Measurements from ENCODE around the gene MACROD2. TPM values are rescaled to one million over a fixed set of nuclear protein-coding genes. Genes with fewer than 3 reads are reported as not detected.

MACROD2 gene
- total and polyA plus RNA-seq, 4 donors = 13.0 to 67.1 (median 20.7) TPM

DNA sequence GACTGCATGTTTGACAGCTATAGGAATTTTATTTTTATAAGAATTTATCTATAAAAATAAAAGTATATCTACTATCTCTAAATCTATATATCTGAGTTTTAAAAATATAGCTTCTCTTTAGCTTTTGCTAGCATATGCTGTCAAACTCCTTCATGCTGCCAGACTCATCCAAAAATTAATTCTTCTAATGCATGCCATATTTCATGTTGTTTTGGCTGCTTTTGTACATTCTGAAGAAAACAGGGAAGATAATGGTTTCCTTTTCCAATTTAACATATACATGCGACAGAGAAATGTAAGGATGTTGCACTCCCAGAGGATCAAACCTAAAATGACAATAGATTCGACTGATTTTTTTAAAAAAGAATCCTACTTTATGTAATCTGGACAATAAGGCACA lies 919.3 kb downstream of the MACROD2 start:
- Histone ChIP-seq H3K27ac (ENCODE audit: low read depth in 1 of 2, low read length in 1 of 2) (no peak overlapping the region), H3K4me1 (ENCODE audit: control insufficient read depth in 5 of 5, insufficient read depth in 5 of 5, low read length in 5 of 5) (peaks cover 0 to 13% (median 0%) of the 10 kb centered on the region in 5 donors), H3K27me3 (ENCODE audit: control insufficient read depth in 3 of 3, insufficient read depth in 3 of 3, low read length in 2 of 3) (no peaks in the 10 kb centered on the region), H3K36me3 (ENCODE audit: control insufficient read depth in 4 of 4, insufficient read depth in 4 of 4, low read length in 4 of 4) (no peaks in the 10 kb centered on the region), H3K9me3 (ENCODE audit: control insufficient read depth in 4 of 4, insufficient read depth in 3 of 4, low read length in 3 of 4) (no peaks in the 10 kb centered on the region), H3K9ac (ENCODE audit: insufficient read depth in 1 of 2, low read length in 2 of 2) (no peak overlapping the region), H3K4me3 (no peak overlapping the region)
- ATAC-seq (ENCODE audit: insufficient read depth, low FRiP score) (no peak), DNase-seq (no peak)
- TF ChIP-seq, protein P1, sequence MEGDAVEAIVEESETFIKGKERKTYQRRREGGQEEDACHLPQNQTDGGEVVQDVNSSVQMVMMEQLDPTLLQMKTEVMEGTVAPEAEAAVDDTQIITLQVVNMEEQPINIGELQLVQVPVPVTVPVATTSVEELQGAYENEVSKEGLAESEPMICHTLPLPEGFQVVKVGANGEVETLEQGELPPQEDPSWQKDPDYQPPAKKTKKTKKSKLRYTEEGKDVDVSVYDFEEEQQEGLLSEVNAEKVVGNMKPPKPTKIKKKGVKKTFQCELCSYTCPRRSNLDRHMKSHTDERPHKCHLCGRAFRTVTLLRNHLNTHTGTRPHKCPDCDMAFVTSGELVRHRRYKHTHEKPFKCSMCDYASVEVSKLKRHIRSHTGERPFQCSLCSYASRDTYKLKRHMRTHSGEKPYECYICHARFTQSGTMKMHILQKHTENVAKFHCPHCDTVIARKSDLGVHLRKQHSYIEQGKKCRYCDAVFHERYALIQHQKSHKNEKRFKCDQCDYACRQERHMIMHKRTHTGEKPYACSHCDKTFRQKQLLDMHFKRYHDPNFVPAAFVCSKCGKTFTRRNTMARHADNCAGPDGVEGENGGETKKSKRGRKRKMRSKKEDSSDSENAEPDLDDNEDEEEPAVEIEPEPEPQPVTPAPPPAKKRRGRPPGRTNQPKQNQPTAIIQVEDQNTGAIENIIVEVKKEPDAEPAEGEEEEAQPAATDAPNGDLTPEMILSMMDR (IDR thresholded peaks at IDR 0.05; ENCODE audit: control extremely low read depth, extremely low read depth) = no peak
- 77 to 85% methylated on average over 2 of the region's 2 CpGs for WGBS, 2 donors

DNA sequence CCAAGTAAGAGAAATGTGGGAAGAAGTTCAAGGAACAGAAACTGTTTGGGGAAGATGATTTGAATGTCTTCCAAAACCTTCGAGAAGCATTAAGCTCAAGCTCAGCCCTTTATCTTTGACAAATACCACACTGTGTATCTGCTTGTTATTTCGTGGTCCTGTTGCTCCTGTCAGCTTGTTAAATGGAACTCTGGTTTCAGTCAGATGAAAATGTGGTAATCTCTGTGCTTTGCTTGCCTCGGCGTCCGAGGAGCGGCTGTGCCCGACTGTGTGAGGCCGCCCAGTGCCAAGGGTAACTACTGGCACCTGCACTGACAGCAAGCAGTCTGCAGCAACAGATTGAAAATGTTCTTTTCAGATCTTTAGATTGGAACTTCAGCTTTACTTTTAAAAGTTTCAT lies 920.0 kb downstream of the MACROD2 start:
- H3K4me1 ChIP-seq (ENCODE audit: control insufficient read depth in 5 of 5, insufficient read depth in 5 of 5, low read length in 5 of 5) = peaks cover 0 to 19% (median 2%) of the 10 kb centered on the region in 5 donors
- no peak overlapping the region for H3K4me3 ChIP-seq
- no peaks in the 10 kb centered on the region for H3K36me3 ChIP-seq (ENCODE audit: control insufficient read depth in 4 of 4, insufficient read depth in 4 of 4, low read length in 4 of 4)
- DNase-seq = no peak
- no peaks in the 10 kb centered on the region for H3K9me3 ChIP-seq (ENCODE audit: control insufficient read depth in 4 of 4, insufficient read depth in 3 of 4, low read length in 3 of 4)
- no peak overlapping the region for H3K27ac ChIP-seq (ENCODE audit: low read depth in 1 of 2, low read length in 1 of 2)
- ATAC-seq (ENCODE audit: insufficient read depth, low FRiP score) = no peak
- no peak overlapping the region for H3K9ac ChIP-seq (ENCODE audit: insufficient read depth in 1 of 2, low read length in 2 of 2)
- H3K27me3 ChIP-seq (ENCODE audit: control insufficient read depth in 3 of 3, insufficient read depth in 3 of 3, low read length in 2 of 3) = no peaks in the 10 kb centered on the region
- WGBS, 2 donors = 72 to 76% methylated on average over 8 of the region's 8 CpGs
- TF ChIP-seq, protein P1 (IDR thresholded peaks at IDR 0.05; ENCODE audit: control extremely low read depth, extremely low read depth) = no peak

DNA sequence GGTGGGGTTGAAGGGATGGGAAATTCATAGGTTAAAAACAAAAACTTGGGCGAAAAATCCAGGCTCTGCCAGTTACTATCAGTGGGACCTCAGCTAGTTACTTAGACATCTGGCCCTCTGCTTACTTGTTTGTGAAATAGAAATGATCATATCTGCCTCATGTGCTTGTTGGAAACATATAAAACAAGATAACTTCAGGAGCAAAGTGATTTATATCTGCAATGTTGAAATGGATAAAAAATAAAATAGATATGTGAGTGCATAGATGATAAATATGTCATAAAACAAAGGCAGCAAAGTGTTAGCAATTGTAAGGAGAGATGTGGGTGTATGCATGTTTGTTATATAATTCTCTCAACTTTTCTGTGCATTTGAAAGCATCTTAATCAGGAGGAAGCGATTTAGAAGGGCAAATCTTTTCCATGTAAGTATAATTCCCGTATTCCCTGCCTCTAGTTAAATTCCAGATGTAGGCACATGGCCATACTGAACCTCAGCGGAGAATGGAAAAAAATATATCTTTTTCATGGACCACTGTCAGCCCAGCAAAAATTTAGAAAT lies 921.1 kb downstream of the MACROD2 start:
- Histone ChIP-seq H3K4me3 (no peak overlapping the region), H3K4me1 (ENCODE audit: control insufficient read depth in 5 of 5, insufficient read depth in 5 of 5, low read length in 5 of 5) (peaks cover 0 to 19% (median 2%) of the 10 kb centered on the region in 5 donors), H3K9ac (ENCODE audit: insufficient read depth in 1 of 2, low read length in 2 of 2) (no peak overlapping the region), H3K36me3 (ENCODE audit: control insufficient read depth in 4 of 4, insufficient read depth in 4 of 4, low read length in 4 of 4) (no peaks in the 10 kb centered on the region), H3K27ac (ENCODE audit: low read depth in 1 of 2, low read length in 1 of 2) (no peak overlapping the region), H3K27me3 (ENCODE audit: control insufficient read depth in 3 of 3, insufficient read depth in 3 of 3, low read length in 2 of 3) (no peaks in the 10 kb centered on the region), H3K9me3 (ENCODE audit: control insufficient read depth in 4 of 4, insufficient read depth in 3 of 4, low read length in 3 of 4) (no peaks in the 10 kb centered on the region)
- ATAC-seq (ENCODE audit: insufficient read depth, low FRiP score) (no peak), DNase-seq (no peak)
- WGBS, 2 donors = 88 to 89% methylated on average over 4 of the region's 4 CpGs
- TF ChIP-seq, protein P1 (IDR thresholded peaks at IDR 0.05; ENCODE audit: control extremely low read depth, extremely low read depth) = no peak

DNA sequence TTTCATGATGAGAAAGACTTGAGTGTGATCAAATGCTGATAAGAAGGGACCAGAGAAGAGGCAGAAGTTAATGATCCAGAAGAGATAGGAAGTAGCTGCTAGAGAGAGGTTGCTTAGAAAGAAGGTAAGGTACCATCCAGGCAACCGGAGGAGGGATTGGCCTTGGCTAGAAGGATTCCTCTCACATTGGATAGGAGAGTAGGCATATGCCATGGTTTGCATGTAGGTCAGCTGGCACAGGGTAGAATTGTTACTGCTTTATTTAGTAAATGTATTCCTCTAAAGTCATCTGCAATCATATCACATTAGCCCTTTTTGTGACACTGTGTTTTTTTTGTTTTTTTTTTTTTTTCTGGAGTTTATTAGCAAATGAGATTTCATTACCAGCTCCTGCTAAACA lies 923.0 kb downstream of the MACROD2 start:
- DNase-seq (no peak), ATAC-seq (ENCODE audit: insufficient read depth, low FRiP score) (no peak)
- H3K4me1 ChIP-seq (ENCODE audit: control insufficient read depth in 5 of 5, insufficient read depth in 5 of 5, low read length in 5 of 5) = peaks cover 0 to 19% (median 2%) of the 10 kb centered on the region in 5 donors
- H3K9me3 ChIP-seq (ENCODE audit: control insufficient read depth in 4 of 4, insufficient read depth in 3 of 4, low read length in 3 of 4) = no peaks in the 10 kb centered on the region
- H3K27ac ChIP-seq (ENCODE audit: low read depth in 1 of 2, low read length in 1 of 2) = no peak overlapping the region
- WGBS, 2 donors = 95 to 96% methylated on average over 1 of the region's 1 CpG
- no peak overlapping the region for H3K9ac ChIP-seq (ENCODE audit: insufficient read depth in 1 of 2, low read length in 2 of 2)
- TF ChIP-seq, protein P1 (IDR thresholded peaks at IDR 0.05; ENCODE audit: control extremely low read depth, extremely low read depth) = no peak
- no peak overlapping the region for H3K4me3 ChIP-seq
- H3K36me3 ChIP-seq (ENCODE audit: control insufficient read depth in 4 of 4, insufficient read depth in 4 of 4, low read length in 4 of 4) = no peaks in the 10 kb centered on the region
- no peaks in the 10 kb centered on the region for H3K27me3 ChIP-seq (ENCODE audit: control insufficient read depth in 3 of 3, insufficient read depth in 3 of 3, low read length in 2 of 3)

Data from lung (tissue), 12 donors.